Measurements from ENCODE around the gene F5.
A peak's percentile ranks its signal among the peaks of the same experiment; 100 is the strongest.

F5 gene

DNA sequence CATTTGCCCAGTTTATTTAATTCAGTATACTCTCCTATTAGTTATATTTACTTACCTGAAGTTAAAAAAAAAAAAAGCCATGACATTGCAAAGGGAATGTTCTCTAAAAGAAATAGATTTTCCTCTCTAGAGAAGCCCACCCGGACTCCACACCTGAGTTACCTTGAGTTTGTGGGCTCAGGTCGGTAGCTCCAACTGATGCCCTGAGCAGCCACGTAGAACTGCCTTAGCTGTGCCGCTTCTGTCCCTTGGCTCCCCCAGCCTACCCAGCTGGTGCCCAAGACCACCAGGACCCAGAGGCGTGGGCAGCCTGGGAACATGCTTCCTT lies 250 bp downstream of the F5 start:
- Histone ChIP-seq H3K4me3 (ENCODE audit: low read depth, low read length) (0 out of 2 replicates have a peak overlapping the region, but pooled peaks have one; percentile 20), H3K9me3 (ENCODE audit: control insufficient read depth, insufficient read depth, low read length) (no peaks in the 10 kb centered on the region), H3K4me1 (ENCODE audit: control insufficient read depth, insufficient read depth, low read length) (0 out of 2 replicates have a peak, but pooled peaks cover 5% of the 10 kb centered on the region), H3K9ac (ENCODE audit: low read depth, low read length) (no peak overlapping the region), H3K36me3 (ENCODE audit: control insufficient read depth, insufficient read depth, low read length) (no peaks in the 10 kb centered on the region), H3K27ac (ENCODE audit: low read depth, low read length) (no peak overlapping the region), H3K27me3 (ENCODE audit: control insufficient read depth, insufficient read depth, low read length) (peaks cover 10% of the 10 kb centered on the region; the same call in 1 of the 2 replicates)

DNA sequence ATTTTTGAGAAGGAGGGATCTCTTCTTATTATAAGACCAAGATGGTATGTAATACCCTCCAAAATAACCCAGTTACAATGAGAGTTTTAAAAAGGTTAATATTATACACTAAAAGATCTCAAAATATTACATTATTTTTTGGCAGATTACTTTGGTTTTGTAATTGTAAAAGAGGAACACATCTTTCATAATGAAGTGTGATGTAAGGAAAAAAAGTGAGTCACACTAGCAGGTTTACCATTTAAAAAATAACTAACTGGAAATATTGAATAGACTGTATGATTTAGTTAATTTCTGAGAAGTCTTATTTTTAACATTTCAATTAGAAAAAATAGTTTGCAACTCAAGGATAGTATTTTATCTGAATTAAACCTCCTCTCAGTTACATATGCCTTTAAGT lies 1.1 kb downstream of the F5 start:
- Histone ChIP-seq H3K9me3 (ENCODE audit: control insufficient read depth, insufficient read depth, low read length) (no peaks in the 10 kb centered on the region), H3K4me1 (ENCODE audit: control insufficient read depth, insufficient read depth, low read length) (0 out of 2 replicates have a peak, but pooled peaks cover 5% of the 10 kb centered on the region), H3K4me3 (ENCODE audit: low read depth, low read length) (no peak overlapping the region), H3K9ac (ENCODE audit: low read depth, low read length) (no peak overlapping the region), H3K27ac (ENCODE audit: low read depth, low read length) (no peak overlapping the region), H3K27me3 (ENCODE audit: control insufficient read depth, insufficient read depth, low read length) (peaks cover 10% of the 10 kb centered on the region; the same call in 1 of the 2 replicates), H3K36me3 (ENCODE audit: control insufficient read depth, insufficient read depth, low read length) (no peaks in the 10 kb centered on the region)

DNA sequence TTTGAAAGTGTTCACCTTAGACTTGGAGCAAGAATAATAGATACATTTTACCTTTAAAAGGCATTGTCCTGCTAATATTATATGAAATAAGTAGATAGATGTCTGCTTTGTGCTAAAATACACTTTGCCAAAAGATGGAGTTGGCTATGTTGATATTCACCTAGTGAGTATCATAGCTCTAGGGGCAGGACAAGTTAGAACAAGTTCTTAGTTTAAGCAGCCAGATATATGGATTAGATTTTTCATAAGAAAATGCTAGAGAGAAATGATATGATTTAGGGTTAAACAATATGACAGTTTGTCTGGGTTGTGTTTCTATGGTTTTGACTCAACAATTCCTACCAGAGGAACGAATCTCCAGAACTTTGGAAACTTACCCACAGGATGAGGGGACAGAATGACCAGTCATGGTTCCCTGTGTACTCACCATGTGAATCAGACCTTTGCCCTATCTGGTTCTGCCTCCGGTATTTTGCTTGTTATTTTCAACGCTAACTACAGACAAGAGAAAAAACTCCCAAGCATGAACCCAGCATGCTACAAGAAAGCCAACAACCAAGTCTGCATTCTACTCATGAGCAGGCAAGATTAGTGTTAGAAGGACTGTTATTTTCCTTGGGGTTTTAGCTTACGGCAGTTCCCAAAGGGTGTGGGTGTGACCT lies 1.7 kb downstream of the F5 start:
- Histone ChIP-seq H3K4me1 (ENCODE audit: control insufficient read depth, insufficient read depth, low read length) (0 out of 2 replicates have a peak, but pooled peaks cover 5% of the 10 kb centered on the region), H3K36me3 (ENCODE audit: control insufficient read depth, insufficient read depth, low read length) (no peaks in the 10 kb centered on the region), H3K27ac (ENCODE audit: low read depth, low read length) (no peak overlapping the region), H3K4me3 (ENCODE audit: low read depth, low read length) (no peak overlapping the region), H3K9me3 (ENCODE audit: control insufficient read depth, insufficient read depth, low read length) (no peaks in the 10 kb centered on the region), H3K27me3 (ENCODE audit: control insufficient read depth, insufficient read depth, low read length) (peaks cover 10% of the 10 kb centered on the region; the same call in 1 of the 2 replicates), H3K9ac (ENCODE audit: low read depth, low read length) (no peak overlapping the region)

DNA sequence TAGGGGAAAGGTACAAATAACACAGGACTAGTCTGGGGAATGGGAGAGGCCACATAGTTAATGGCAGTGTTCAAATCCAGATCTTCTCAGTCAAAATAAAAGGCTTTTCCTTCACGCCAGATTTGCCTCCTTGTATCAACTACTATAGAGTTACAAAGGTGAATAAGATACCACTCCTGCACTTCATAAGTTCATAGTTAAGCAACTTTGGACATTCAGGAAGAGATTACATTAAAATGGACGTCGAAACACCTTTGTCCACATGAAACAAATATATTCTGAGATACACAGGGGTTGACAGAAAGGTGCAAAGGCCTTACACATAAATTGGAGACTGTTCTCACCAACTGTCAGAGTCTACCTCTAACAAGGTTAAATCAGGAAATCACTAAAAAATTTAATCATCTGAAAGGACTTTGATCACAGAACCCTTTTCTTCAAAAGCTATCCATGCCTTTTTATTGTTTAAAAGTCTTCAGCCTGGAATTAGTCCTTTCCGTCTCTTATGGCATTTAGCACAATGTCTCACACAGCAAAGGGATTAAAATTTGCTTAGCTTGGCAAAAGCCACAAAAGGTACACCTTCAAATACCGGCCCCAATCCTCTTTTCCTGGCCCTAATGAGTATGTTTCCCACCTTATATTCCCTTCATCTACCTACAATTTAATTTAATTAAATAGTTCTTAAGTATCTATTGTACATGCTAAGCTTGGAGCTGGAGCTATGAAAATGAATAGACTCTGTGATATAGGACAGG lies 8.1 kb downstream of the F5 start:
- H3K27ac ChIP-seq (ENCODE audit: low read depth, low read length) = no peak overlapping the region
- H3K36me3 ChIP-seq (ENCODE audit: control insufficient read depth, insufficient read depth, low read length) = no peaks in the 10 kb centered on the region
- H3K4me1 ChIP-seq (ENCODE audit: control insufficient read depth, insufficient read depth, low read length) = no peaks in the 10 kb centered on the region
- H3K27me3 ChIP-seq (ENCODE audit: control insufficient read depth, insufficient read depth, low read length) = no peaks in the 10 kb centered on the region
- H3K9ac ChIP-seq (ENCODE audit: low read depth, low read length) = no peak overlapping the region
- H3K9me3 ChIP-seq (ENCODE audit: control insufficient read depth, insufficient read depth, low read length) = no peaks in the 10 kb centered on the region
- H3K4me3 ChIP-seq (ENCODE audit: low read depth, low read length) = no peak overlapping the region

DNA sequence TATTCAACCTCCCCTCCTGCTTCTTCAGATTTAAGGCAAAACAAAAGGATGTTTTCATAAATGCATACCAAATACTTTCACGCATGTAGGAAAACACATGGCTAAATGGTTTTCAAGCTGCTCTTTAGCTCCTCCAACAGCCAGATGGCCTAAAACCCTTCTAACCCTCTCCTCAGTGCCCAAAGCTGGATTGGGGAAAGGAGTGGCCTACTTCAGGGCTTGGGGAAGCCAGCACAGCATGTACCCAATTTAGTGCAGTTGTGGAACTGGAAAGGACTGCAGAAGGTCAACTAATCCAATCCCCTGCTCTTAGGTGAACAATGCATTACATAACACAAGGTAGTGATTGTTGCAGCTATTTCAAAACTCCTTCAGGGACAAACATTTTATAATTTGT lies 9.3 kb downstream of the F5 start:
- no peaks in the 10 kb centered on the region for H3K4me1 ChIP-seq (ENCODE audit: control insufficient read depth, insufficient read depth, low read length)
- no peaks in the 10 kb centered on the region for H3K27me3 ChIP-seq (ENCODE audit: control insufficient read depth, insufficient read depth, low read length)
- no peak overlapping the region for H3K9ac ChIP-seq (ENCODE audit: low read depth, low read length)
- no peak overlapping the region for H3K4me3 ChIP-seq (ENCODE audit: low read depth, low read length)
- H3K36me3 ChIP-seq (ENCODE audit: control insufficient read depth, insufficient read depth, low read length) = no peaks in the 10 kb centered on the region
- no peak overlapping the region for H3K27ac ChIP-seq (ENCODE audit: low read depth, low read length)
- no peaks in the 10 kb centered on the region for H3K9me3 ChIP-seq (ENCODE audit: control insufficient read depth, insufficient read depth, low read length)

DNA sequence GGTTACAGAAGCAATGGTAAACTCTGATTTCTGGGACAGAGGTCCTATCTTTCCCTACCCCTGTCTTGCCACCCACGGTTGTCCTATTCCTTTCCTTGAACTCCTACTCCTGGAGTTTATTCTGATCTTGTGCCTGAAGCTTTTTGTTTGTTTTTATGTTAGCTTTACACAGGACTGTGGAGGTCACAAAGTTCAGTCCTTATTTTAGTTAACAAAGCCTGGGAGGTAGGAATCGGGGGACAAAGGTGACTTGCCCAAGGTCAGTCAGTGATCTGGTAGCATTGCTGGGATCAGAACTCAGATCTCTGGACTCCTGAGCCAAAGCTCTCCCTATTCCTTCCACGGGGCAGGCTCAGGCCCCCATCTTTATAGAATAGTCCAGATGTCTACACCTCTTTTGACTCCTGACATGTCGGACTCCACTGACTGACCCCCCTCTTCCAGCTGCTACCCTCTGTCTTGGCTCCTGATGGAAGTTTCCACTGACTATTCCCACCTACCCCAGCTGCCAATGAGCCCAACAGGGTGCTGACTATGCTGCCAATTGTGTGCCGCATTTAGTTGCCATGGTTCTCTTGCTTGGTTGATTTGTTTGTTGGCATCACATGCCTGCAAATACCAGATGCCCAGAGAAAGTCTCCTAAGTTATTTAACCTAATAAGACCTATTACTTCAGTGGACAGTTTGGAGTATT lies 9.9 kb downstream of the F5 start:
- Histone ChIP-seq H3K9ac (ENCODE audit: low read depth, low read length) (no peak overlapping the region), H3K9me3 (ENCODE audit: control insufficient read depth, insufficient read depth, low read length) (no peaks in the 10 kb centered on the region), H3K27ac (ENCODE audit: low read depth, low read length) (no peak overlapping the region)

DNA sequence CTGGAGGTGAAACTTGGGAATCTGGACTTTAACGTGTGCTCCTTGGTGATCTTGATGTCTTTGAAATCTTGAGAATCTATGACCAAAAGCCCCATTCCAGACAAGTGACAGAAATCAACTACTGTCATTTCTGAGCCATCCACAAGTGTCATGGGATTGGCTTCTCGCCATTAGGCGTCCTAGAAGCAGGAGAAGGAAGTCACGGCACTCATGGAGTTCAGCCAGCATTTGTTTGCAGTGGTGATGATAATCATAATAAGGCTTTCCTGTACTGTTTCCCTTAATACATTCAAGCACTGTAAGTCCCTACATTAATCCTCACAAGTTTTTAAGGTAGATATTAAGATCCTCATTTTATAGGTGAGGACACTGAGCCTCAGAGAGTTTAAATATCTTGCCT lies 11.9 kb downstream of the F5 start:
- H3K4me1 ChIP-seq (ENCODE audit: control insufficient read depth, insufficient read depth, low read length) = no peaks in the 10 kb centered on the region
- no peak overlapping the region for H3K27ac ChIP-seq (ENCODE audit: low read depth, low read length)
- H3K36me3 ChIP-seq (ENCODE audit: control insufficient read depth, insufficient read depth, low read length) = no peaks in the 10 kb centered on the region
- no peaks in the 10 kb centered on the region for H3K27me3 ChIP-seq (ENCODE audit: control insufficient read depth, insufficient read depth, low read length)
- H3K9me3 ChIP-seq (ENCODE audit: control insufficient read depth, insufficient read depth, low read length) = no peaks in the 10 kb centered on the region
- no peak overlapping the region for H3K4me3 ChIP-seq (ENCODE audit: low read depth, low read length)
- H3K9ac ChIP-seq (ENCODE audit: low read depth, low read length) = no peak overlapping the region

More for the DNA sequence above, 9.9 kb downstream of the F5 start:
- no peak overlapping the region for H3K4me3 ChIP-seq (ENCODE audit: low read depth, low read length)
- H3K4me1 ChIP-seq (ENCODE audit: control insufficient read depth, insufficient read depth, low read length) = no peaks in the 10 kb centered on the region
- no peaks in the 10 kb centered on the region for H3K36me3 ChIP-seq (ENCODE audit: control insufficient read depth, insufficient read depth, low read length)
- no peaks in the 10 kb centered on the region for H3K27me3 ChIP-seq (ENCODE audit: control insufficient read depth, insufficient read depth, low read length)

DNA sequence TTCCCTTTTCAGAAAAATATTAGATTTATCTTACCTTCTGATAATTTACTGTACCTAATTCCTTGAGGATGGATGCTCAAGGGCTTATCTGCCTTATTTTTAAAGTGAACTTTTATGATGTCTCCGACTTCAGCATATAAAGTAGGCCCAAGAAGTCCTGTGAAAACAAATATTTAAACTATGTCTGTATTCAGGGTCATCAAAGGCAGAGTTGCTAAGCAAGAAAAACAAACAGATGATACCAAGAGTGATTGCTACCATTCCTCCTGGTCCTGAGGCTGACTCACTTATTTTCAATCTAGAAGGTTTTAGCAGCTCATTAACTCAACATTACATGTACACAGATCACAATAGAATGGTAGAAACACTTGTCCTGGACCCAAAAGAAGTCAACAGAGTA lies 14.1 kb downstream of the F5 start:
- Histone ChIP-seq H3K9ac (ENCODE audit: low read depth, low read length) (no peak overlapping the region), H3K27me3 (ENCODE audit: control insufficient read depth, insufficient read depth, low read length) (no peaks in the 10 kb centered on the region), H3K9me3 (ENCODE audit: control insufficient read depth, insufficient read depth, low read length) (no peaks in the 10 kb centered on the region), H3K4me3 (ENCODE audit: low read depth, low read length) (no peak overlapping the region), H3K27ac (ENCODE audit: low read depth, low read length) (peak overlapping the region; percentile 31), H3K36me3 (ENCODE audit: control insufficient read depth, insufficient read depth, low read length) (no peaks in the 10 kb centered on the region), H3K4me1 (ENCODE audit: control insufficient read depth, insufficient read depth, low read length) (no peaks in the 10 kb centered on the region)

DNA sequence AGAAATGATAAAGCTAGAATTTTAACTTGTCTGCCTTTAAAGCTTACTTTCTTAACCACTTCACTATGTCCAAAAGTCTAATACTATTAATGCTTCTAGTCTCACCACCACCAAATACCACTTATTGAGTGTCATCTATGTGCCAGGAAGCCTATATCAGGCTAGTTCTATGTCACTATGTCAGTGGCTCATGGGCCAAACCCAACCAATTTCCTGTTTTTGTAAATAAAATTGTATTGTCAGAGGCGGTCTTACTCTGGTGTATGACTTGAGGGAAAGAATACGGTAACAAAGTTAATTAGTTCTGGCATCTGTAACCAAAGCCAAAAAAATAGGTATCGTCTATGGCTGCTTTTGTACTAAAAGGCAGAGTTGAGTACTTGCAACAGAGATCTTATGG lies 14.8 kb downstream of the F5 start:
- H3K4me1 ChIP-seq (ENCODE audit: control insufficient read depth, insufficient read depth, low read length) = no peaks in the 10 kb centered on the region
- H3K9me3 ChIP-seq (ENCODE audit: control insufficient read depth, insufficient read depth, low read length) = no peaks in the 10 kb centered on the region
- H3K27me3 ChIP-seq (ENCODE audit: control insufficient read depth, insufficient read depth, low read length) = no peaks in the 10 kb centered on the region
- H3K27ac ChIP-seq (ENCODE audit: low read depth, low read length) = no peak overlapping the region
- H3K4me3 ChIP-seq (ENCODE audit: low read depth, low read length) = no peak overlapping the region
- no peaks in the 10 kb centered on the region for H3K36me3 ChIP-seq (ENCODE audit: control insufficient read depth, insufficient read depth, low read length)
- no peak overlapping the region for H3K9ac ChIP-seq (ENCODE audit: low read depth, low read length)

DNA sequence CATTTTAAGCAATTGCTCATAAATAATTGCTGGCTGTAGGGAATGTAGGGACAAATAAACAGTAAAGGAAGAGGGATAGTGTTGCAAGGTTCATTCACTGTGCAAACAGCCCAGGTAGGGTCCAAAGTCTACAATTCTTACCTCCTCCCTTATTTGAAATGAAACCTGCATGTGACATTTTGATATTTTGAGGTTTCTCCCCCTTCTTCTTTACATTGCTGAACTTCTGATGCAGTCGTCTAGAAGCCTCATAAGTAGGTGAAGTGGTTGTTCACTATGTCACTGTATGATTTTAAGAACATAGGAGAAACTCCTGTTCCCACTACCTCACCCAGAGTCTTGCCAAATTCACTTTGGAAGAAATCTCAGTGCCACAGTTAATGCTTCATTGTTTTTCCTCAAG lies 16.1 kb downstream of the F5 start:
- H3K27ac ChIP-seq (ENCODE audit: low read depth, low read length) = no peak overlapping the region
- H3K4me3 ChIP-seq (ENCODE audit: low read depth, low read length) = no peak overlapping the region
- H3K9ac ChIP-seq (ENCODE audit: low read depth, low read length) = no peak overlapping the region
- H3K9me3 ChIP-seq (ENCODE audit: control insufficient read depth, insufficient read depth, low read length) = no peaks in the 10 kb centered on the region
- H3K36me3 ChIP-seq (ENCODE audit: control insufficient read depth, insufficient read depth, low read length) = no peaks in the 10 kb centered on the region
- no peaks in the 10 kb centered on the region for H3K4me1 ChIP-seq (ENCODE audit: control insufficient read depth, insufficient read depth, low read length)
- no peaks in the 10 kb centered on the region for H3K27me3 ChIP-seq (ENCODE audit: control insufficient read depth, insufficient read depth, low read length)

DNA sequence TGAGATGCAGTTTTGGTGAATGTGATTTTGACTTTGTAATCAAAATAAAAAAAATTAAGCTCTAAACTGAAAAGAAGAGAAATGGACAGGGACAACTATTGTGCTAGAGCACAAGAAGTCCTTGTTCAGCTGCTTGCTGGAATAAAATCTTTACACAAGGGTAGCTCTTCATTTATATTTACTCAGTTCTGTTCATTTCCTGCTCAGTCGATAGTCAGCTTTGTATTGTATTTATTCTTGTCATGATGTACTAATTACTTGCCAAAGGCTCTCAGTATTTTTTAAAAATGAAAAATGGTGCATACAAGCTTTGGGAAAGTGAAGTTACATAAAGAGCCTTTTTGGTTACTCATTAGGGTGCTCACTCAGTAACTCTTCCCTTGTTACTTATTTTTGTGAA lies 17.8 kb downstream of the F5 start:
- H3K27ac ChIP-seq (ENCODE audit: low read depth, low read length) = no peak overlapping the region
- H3K9ac ChIP-seq (ENCODE audit: low read depth, low read length) = no peak overlapping the region
- no peak overlapping the region for H3K4me3 ChIP-seq (ENCODE audit: low read depth, low read length)
- H3K27me3 ChIP-seq (ENCODE audit: control insufficient read depth, insufficient read depth, low read length) = no peaks in the 10 kb centered on the region
- H3K36me3 ChIP-seq (ENCODE audit: control insufficient read depth, insufficient read depth, low read length) = no peaks in the 10 kb centered on the region
- H3K4me1 ChIP-seq (ENCODE audit: control insufficient read depth, insufficient read depth, low read length) = no peaks in the 10 kb centered on the region
- H3K9me3 ChIP-seq (ENCODE audit: control insufficient read depth, insufficient read depth, low read length) = no peaks in the 10 kb centered on the region

All from HUES48 (cell line).